ENCODE measurements around the gene DHRS7. TPM values are rescaled to one million over a fixed set of nuclear protein-coding genes. Genes with fewer than 3 reads are reported as not detected.
"Not testable (repeated sequence)": the region's sequence is repeated elsewhere in the genome, so short reads cannot be mapped to it uniquely, and the experiment has no call there.

The DHRS7 gene
- total RNA-seq, 4 donors from 2014 or later: 64.5 to 108 (median 91.2) TPM

DNA sequence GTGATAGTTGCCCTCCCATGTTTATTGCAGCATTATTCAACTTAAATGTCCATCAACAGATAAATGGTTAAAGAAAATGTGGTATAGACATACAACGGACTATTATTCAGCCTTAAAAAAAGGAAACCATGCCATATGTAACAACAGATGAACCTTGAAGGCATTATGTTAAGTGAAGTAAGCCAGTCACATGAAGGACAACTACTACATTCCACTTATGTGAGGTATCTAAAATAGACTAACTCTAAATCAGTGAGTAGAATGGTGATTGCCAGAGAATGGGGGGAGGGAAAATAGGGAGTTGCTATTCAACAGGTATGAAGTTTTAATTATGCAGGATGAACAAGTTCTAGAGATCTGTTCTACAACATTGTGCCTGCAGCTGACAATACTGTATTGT lies 63.4 kb downstream of the DHRS7 start:
- TF ChIP-seq POLR2A (IDR thresholded peaks at IDR 0.05) (no peak), CTCF (IDR thresholded peaks at IDR 0.05) (no peak)

GRCh38 chr14:60099855-60100254 lies 65.3 kb downstream of the DHRS7 start:
- not testable (repeated sequence) for DNase-seq, H3K4me1 ChIP-seq, H3K36me3 ChIP-seq, H3K27me3 ChIP-seq, H3K4me3 ChIP-seq, H3K9me3 ChIP-seq, H3K27ac ChIP-seq
- intact Hi-C loops (cut with DNase I; ENCODE audit: low total_unique reads): loop anchor here (10.0 kb wide), 1 partner anchor 65 kb away; the partner anchor contains the start of gene DHRS7

More for the DNA sequence above, 63.4 kb downstream of the DHRS7 start:
- H3K36me3 ChIP-seq: no peaks in the 10 kb centered on the region
- H3K4me3 ChIP-seq: no peak overlapping the region
- H3K4me1 ChIP-seq: peaks cover 0 to 4% of the 10 kb centered on the region in 2 donors
- no peak for DNase-seq
- no peaks in the 10 kb centered on the region for H3K9me3 ChIP-seq
- H3K27me3 ChIP-seq: no peaks in the 10 kb centered on the region
- no peak overlapping the region for H3K27ac ChIP-seq
- intact Hi-C loops (cut with DNase I; ENCODE audit: low total_unique reads): no loop called here

GRCh38 chr14:60097974-60098373 lies 67.2 kb downstream of the DHRS7 start:
- TF ChIP-seq POLR2A (IDR thresholded peaks at IDR 0.05) (no peak), CTCF (IDR thresholded peaks at IDR 0.05) (no peak)
- no peaks in the 10 kb centered on the region for H3K27me3 ChIP-seq
- no peaks in the 10 kb centered on the region for H3K36me3 ChIP-seq
- no peaks in the 10 kb centered on the region for H3K4me1 ChIP-seq
- intact Hi-C loops (cut with DNase I; ENCODE audit: low total_unique reads): loop anchor here (10.0 kb wide), 1 partner anchor 67 kb away; the partner anchor contains the start of gene DHRS7
- H3K4me3 ChIP-seq: no peak overlapping the region
- H3K27ac ChIP-seq: no peak overlapping the region
- DNase-seq: no peak
- H3K9me3 ChIP-seq: no peaks in the 10 kb centered on the region

- Histone ChIP-seq H3K9me3 (no peaks in the 10 kb centered on the region), H3K27me3 (no peaks in the 10 kb centered on the region), H3K36me3 (no peaks in the 10 kb centered on the region), H3K4me1 (no peaks in the 10 kb centered on the region), H3K4me3 (no peak overlapping the region), H3K27ac (no peak overlapping the region)
- intact Hi-C loops (cut with DNase I; ENCODE audit: low total_unique reads): loop anchor here (10.0 kb wide), 1 partner anchor 69 kb away; the partner anchor contains the start of gene DHRS7
- TF ChIP-seq CTCF (IDR thresholded peaks at IDR 0.05) (no peak), POLR2A (IDR thresholded peaks at IDR 0.05) (no peak)
- no peak for DNase-seq
Observed at GRCh38 chr14:60095781-60096450, 69.3 kb downstream of the DHRS7 start.

GRCh38 chr14:60095231-60095630 lies 70.0 kb downstream of the DHRS7 start:
- H3K4me1 ChIP-seq: no peaks in the 10 kb centered on the region

More at GRCh38 chr14:60095231-60095630, 70.0 kb downstream of the DHRS7 start:
- Histone ChIP-seq H3K36me3 (no peaks in the 10 kb centered on the region), H3K4me3 (no peak overlapping the region), H3K9me3 (no peaks in the 10 kb centered on the region), H3K27ac (no peak overlapping the region), H3K27me3 (no peaks in the 10 kb centered on the region)
- TF ChIP-seq CTCF (IDR thresholded peaks at IDR 0.05) (no peak), POLR2A (IDR thresholded peaks at IDR 0.05) (no peak)
- intact Hi-C loops (cut with DNase I; ENCODE audit: low total_unique reads): loop anchor here (10.0 kb wide), 1 partner anchor 70 kb away; the partner anchor contains the start of gene DHRS7
- no peak for DNase-seq
